ENCODE data around the gene TSPEAR.

The TSPEAR gene

GRCh38 chr21:44626262-44626661, 85.1 kb downstream of the TSPEAR start:
- ATAC-seq, result no peak
- TF ChIP-seq ZNF565 (CRISPR knock-in tag; conservative IDR thresholded peaks at IDR 0.05; ENCODE audit: low read depth) (no peak), RARB (CRISPR knock-in tag; IDR thresholded peaks at IDR 0.05) (no peak), CREB5 (CRISPR knock-in tag; IDR thresholded peaks at IDR 0.05; ENCODE audit: low read depth) (no peak), SNAI2 (CRISPR knock-in tag; IDR thresholded peaks at IDR 0.05) (no peak), ZFP3 (CRISPR knock-in tag; IDR thresholded peaks at IDR 0.05) (no peak), CSDC2 (CRISPR knock-in tag; IDR thresholded peaks at IDR 0.05) (no peak), OSR1 (CRISPR knock-in tag; IDR thresholded peaks at IDR 0.05) (no peak), TCF4 (CRISPR knock-in tag; IDR thresholded peaks at IDR 0.05; ENCODE audit: borderline replicate concordance) (no peak), PATZ1 (CRISPR knock-in tag; IDR thresholded peaks at IDR 0.05; ENCODE audit: borderline replicate concordance) (no peak), ISL1 (CRISPR knock-in tag; IDR thresholded peaks at IDR 0.05) (no peak)

GRCh38 chr21:44625756-44626155, 85.6 kb downstream of the TSPEAR start:
- TF ChIP-seq GLIS3 (CRISPR knock-in tag; IDR thresholded peaks at IDR 0.05) (no peak), ESRRG (CRISPR knock-in tag; IDR thresholded peaks at IDR 0.05) (no peak), SNAI2 (CRISPR knock-in tag; IDR thresholded peaks at IDR 0.05) (no peak), ZNF8 (CRISPR knock-in tag; IDR thresholded peaks at IDR 0.05) (no peak), CSRNP3 (CRISPR knock-in tag; IDR thresholded peaks at IDR 0.05) (no peak), ZNF565 (CRISPR knock-in tag; conservative IDR thresholded peaks at IDR 0.05; ENCODE audit: low read depth) (no peak), RARB (CRISPR knock-in tag; IDR thresholded peaks at IDR 0.05) (no peak), OSR1 (CRISPR knock-in tag; IDR thresholded peaks at IDR 0.05) (no peak), CSDC2 (CRISPR knock-in tag; IDR thresholded peaks at IDR 0.05) (no peak), ISL1 (CRISPR knock-in tag; IDR thresholded peaks at IDR 0.05) (no peak), PATZ1 (CRISPR knock-in tag; IDR thresholded peaks at IDR 0.05; ENCODE audit: borderline replicate concordance) (no peak), CREB5 (CRISPR knock-in tag; IDR thresholded peaks at IDR 0.05; ENCODE audit: low read depth) (no peak), ZFP30 (CRISPR knock-in tag; IDR thresholded peaks at IDR 0.05) (no peak), TOX (CRISPR knock-in tag; IDR thresholded peaks at IDR 0.05; ENCODE audit: borderline replicate concordance) (no peak), TSHZ2 (CRISPR knock-in tag; IDR thresholded peaks at IDR 0.05) (no peak), TCF4 (CRISPR knock-in tag; IDR thresholded peaks at IDR 0.05; ENCODE audit: borderline replicate concordance) (no peak), ARNTL (CRISPR knock-in tag; IDR thresholded peaks at IDR 0.05; ENCODE audit: borderline replicate concordance, low read depth) (no peak), ZNF70 (CRISPR knock-in tag; IDR thresholded peaks at IDR 0.05) (no peak), BACH2 (CRISPR knock-in tag; IDR thresholded peaks at IDR 0.05; ENCODE audit: borderline replicate concordance) (no peak)
- ATAC-seq, result no peak

Data from SK-N-SH treated with all-trans-retinoic acid at 6 μM for 48 hours (cell line).